Mesenteric fat pad (tissue), 1 donor: Measurements from ENCODE around the gene OPCML. TPM values are rescaled to one million over a fixed set of nuclear protein-coding genes. Genes with fewer than 3 reads are reported as not detected.

Experiments used
- DNase-seq: peaks from one replicate; pipeline ENCODE4 v3.0.0-alpha.2; 2020; ENCODE audit warnings: low spot score
- total RNA-seq: library from RNA; stranded (reverse); fragmentation: NEBNext Ultra II Directional; extraction: Animal tissue kit (Norgen Biotek cat#: 25700); gene quantifications from one replicate; pipeline ENCODE4 v1.2.1, GENCODE V29; 2021
- donor health status: DM: yes; HTN: yes; CAD: no.

The OPCML gene
- total RNA-seq, 1 donor from 2014 or later: 0.39 TPM

DNA sequence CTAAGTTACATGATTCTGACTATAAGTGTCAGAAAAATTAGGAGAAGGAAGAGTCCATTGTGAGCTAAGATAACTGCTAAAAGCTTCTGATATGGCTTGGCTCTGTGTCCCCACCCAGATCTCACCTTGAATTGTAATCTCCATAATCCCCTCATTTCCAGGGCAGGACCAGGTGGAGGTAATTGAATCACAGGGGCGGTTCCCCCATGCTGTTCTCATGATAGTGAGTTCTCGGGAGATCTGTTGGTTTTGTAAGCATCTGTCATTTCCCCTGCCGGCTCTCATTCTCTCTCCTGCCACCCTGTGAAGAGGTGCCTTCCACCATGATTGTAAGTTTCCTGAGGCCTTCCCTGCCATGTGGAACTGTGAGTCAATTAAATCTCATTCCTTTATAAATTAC lies 230.2 kb downstream of the OPCML start:
- DNase-seq: no peak

DNA sequence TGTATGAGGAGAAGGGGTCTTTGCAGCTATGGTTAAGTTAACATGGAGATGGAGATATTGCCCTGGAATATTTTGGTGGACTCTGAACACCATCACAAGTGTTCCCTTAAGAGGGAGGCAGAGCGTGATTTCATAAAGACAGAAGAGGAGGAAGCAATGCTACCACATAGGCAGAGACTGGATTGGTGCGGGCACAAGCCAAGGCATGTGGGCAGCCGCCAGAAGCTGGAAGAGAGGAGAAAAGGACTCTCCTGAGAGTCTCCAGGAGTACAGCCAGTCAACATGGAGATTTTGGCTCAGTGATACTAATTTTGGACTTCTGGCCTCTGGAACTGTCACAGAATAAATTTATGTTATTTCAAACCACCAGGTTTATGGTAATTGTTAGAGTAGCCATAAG lies 231.6 kb downstream of the OPCML start:
- DNase-seq: no peak

DNA sequence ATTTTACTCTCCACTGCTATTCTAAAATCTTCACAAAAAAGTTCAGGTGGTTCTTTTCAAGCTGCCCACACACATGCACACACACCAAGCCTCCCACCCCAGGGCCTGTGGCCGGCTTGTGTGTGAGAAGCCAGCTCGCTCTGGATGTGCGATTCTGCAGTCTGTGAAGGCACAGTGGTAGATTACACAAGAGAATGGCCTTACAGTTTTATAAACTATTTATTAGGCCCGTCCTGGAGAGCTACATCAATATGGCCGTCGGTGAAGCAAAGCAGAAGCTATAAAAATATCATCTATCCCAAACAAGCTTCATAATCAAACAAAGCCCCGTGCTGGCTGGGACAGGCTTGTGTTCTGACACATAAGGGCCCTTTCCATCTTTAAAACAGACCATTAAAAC lies 240.5 kb downstream of the OPCML start:
- DNase-seq: no peak

DNA sequence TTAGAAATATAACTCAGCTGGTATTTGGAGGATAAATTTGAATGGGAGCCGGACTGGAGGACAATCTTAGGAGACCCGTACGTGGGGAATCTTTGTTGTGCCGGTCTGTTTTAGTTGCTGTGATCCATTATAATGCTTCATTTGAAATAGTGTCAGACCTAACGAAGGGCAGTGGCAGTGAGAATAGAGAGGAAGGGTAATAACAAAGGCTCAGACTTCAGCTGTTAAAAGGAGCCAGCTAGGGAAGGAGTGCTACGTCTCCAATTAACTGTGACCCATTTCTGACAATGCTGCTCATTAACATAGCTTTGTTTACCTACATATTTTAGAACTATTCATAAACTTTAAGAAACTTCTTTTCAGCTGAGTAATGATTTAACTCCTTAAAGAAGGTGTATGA lies 246.9 kb downstream of the OPCML start:
- DNase-seq: no peak

DNA sequence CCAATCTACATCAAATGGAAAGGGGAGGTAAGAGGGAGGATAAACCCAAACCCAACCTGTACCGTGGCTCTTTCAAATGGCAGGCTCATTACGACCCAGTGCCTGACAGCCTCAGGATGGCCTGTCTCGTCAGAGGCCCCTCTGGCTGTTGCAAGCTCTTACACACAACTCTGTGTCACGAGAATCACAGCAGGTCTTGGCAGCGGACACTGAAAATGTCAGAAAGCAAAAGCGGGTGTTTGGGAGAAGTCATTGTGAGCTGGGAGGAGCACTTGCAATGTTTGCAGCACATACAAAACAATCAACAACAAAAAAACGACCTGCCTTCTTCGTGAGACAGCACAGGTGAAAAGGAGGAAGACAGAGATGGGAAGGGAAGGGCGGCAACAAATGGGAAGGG lies 248.1 kb downstream of the OPCML start:
- DNase-seq: no peak

DNA sequence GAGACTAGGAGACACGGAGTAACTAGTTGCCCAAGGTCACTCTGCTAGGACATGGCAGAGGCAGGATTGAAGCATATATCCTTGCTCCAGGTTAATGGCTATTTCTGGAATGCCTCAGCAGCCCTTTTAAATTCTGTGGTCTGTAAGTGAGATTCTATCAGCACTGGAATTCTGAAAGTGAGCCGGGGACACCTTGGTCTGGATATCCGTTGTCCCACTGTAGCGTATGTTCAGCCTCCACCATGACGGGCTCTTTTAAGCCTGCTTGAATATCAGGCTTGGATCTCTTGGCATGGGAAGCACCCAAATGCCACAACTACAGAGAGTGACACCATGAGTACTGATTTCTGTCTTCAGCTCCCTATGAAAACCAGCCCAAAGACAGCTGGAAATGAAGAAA lies 254.4 kb downstream of the OPCML start:
- DNase-seq: no peak

DNA sequence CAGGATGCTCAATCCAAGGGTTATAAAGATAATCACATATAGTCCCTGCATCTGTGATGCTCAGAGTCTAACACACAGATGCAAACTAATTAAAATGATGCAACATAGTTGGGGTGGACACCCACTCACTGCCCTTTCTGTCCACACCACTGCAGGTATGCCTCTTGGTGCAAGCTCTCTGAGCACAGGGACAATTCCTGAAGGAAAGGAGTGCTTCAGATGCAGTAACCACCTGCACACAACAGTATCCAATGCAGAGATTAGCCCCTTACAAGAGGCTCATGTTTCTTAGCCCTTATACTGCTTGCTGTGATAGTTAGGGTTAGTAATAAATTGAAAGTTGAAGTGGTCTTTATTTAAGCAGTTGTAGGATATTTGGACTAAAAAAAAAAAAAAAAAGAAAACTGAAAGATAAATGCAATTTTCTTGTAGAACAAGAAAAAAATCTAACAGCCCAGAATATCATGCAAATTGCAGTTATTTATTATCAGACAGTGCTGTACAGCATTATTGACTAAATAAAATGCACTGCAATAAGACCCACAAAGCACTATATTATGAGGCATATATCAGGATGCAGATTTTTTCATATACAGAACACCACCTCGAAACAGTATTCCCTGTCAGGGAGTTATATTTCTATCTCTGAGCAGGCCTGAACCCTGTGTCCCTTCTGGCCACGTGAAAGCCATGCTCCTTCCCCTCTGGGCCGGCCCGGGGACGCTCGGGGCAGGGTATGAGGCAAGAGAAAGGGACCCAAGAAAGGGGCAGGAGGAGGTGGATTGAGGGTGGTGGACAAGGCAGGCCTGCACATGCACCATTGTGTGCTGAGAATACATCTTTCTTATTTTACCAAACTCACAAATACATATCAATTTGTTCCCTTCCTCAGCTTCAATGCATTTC lies 260.2 kb downstream of the OPCML start:
- DNase-seq: no peak

DNA sequence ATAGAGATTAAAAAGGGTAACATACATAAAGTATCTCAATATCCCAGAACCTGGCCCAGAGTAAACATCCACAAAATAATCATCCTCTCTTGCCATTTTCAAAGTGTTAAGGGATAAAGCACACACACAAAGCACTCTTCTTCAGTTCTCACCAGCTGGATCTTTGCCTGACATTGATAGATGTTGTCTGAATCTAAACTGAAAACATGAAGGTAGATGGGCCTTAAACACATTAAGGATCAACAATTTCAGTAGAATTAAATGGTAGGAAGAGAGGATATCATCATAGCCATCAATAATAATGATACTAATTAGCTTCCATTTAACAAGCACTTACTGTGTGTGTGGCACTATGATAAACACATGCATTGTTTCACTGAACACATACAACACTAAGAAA lies 261.1 kb downstream of the OPCML start:
- DNase-seq: no peak

DNA sequence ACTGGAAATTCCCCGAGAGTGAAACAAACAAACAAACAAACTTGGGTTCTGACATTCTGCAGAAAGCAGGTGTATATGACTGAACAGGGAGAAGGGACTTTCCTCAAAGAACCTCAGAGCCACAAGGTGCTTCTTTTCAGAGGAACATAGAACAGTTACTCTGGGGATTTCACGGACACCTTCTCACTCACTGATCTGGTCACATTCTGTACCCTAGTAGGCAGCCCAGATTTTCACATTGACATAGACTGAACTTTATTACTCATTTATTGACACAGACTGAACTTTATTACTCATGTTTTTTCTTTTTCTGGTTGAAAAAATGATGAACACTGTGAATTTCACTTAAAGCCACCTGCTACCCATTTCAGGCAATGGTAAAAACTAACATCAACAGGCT lies 263.0 kb downstream of the OPCML start:
- no peak for DNase-seq

DNA sequence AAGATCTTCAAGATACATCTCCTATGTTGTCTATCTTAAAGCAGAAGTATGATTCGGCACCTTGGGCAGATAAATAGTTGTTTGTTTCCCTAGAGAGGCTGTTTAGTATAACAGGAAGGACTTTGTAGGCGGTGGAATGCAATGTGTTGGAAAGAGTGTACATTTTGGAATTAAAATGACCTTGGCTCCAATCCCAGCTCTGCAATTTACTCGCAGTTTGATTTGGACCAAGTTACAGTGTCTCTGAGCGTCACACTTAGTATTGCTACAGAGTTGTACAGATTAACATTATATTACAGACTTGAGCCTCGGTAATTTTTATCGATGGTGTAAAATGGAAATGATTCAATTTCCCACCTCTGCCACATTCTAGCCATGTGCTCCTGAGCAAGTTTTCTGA lies 265.3 kb downstream of the OPCML start:
- no peak for DNase-seq

DNA sequence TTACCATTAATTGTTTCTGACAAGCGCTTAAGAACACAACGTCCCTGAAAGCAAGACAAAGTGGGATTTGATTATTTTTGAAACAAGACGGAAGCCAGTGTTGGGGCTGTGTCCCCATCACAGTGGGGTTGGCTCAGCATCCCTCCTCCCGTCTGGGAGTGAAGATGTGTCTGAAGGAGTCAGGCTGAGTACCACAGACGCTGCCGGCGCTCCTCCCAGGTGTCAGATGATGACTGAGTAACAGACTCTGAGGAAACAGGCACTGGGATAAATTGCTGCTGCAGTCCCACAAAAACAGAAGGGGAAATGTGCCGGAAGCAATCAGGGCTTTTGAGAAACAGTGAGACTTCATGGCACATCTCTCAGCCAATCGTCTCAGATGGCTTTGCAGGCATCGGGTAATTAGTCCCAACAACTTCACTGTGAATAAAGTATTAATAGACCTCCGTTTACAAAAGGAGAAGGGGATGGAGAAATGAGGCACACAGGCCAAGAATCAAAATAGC lies 266.7 kb downstream of the OPCML start:
- no peak for DNase-seq

DNA sequence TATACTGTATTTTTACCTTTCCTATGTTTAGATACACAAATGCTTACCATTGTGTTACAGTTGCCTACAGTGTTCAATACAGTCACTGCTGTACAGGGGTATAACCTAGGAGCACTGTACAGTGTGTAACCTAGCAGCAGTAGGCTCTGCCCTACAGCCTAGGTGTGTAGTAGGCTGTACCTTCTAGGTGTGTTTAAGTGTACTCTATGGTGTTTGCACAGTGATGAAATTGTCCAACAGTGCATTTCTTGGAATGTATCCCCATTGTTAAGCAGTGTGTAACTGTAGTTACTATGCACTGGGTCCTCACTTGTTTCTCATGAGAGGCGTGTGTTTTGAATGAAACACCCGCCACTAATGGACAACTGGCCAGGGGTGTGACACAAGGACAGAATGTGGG lies 269.0 kb downstream of the OPCML start:
- DNase-seq: no peak

DNA sequence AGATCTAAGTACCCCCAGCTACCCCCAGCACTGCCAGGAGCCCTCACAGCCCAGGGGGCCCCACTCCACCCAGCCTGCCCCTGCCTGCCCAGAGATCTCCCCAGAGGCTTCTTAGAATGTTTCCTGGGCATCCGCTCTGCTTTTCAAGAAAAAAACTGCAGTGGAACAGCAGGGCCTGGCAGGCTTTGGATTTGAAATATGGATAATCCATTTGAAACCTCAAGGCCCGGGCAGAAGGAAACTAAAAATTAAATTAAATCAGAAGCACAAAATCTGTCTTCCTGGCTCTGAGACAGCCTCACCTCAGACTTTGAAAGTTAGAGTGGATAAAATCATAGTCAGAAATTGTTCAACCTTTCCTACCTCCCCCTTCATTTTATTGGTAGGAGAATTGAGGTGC lies 273.6 kb downstream of the OPCML start:
- DNase-seq: no peak

DNA sequence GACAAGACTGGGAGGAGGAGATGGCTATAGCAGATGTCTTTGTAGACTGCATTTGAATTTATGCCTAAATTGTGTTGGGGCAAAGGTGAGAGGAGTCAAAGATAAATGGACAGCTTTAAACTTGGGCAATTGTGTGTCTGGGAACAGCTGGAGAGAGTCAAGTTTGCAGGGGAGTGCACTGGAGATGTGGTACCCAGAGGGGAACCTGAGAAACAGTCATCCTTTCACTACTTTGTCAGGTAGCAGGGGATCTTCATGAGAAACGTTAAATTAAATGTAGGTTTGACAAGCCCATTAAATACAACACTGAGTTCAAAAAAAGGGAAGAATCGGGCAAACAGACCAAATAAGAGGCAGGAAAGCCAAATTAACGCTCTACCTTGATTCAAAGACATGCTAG lies 277.7 kb downstream of the OPCML start:
- no peak for DNase-seq

DNA sequence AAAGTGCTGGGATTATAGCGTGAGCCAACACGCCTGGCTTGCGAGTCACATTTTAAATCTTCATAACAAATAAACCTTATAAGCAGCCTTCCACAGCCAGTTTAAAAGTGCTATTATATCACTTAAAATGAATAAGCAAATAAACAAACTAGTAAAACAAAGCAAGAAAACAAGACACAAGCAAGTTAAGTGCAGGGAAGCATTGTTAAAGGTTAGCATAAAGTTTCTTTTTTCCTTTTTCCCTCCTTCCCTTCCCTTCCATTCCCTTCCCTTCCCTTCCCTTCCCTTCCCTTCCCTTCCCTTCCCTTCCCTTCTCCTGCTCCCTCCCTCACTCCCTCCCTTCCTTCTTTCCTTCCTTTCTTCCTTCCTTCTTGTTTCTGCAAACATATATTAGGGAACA lies 278.7 kb downstream of the OPCML start:
- no peak for DNase-seq

DNA sequence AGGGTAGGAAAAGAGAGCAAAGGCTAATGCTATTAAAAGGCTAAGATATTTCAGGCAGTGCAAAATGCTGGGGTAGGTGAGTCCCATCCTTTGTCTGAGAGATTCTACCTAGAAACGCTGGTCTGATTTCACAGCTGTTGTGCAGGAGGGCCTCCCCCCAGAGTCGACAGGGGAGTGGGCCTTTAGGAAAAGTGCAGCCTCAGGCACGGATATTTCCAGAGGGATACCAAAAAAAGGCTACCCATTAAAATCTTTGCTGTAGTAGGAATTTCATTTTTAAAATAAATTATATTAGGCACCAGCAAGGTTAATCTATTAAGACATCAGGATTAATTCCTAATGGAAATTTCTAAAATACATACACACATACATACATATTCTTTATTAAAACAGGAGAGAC lies 280.5 kb downstream of the OPCML start:
- DNase-seq: no peak

DNA sequence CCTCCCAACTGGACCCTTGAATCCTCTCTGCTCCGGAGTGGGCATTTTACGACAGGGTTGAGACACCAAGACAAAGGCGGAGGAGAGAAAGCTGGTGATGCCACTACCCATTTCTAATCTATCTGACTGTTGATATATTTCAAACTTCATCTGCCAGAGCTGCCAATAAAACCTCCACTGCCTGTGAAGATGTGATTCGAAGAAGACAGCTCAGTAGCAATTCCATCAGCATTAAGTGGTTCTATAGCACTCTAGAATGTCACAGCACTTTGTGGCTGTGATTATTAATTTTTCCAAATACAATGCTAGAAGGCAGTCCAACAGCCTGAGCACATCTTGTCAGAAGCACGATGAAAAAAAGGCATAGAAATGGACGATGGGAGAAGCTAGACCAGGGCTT lies 282.8 kb downstream of the OPCML start:
- no peak for DNase-seq

DNA sequence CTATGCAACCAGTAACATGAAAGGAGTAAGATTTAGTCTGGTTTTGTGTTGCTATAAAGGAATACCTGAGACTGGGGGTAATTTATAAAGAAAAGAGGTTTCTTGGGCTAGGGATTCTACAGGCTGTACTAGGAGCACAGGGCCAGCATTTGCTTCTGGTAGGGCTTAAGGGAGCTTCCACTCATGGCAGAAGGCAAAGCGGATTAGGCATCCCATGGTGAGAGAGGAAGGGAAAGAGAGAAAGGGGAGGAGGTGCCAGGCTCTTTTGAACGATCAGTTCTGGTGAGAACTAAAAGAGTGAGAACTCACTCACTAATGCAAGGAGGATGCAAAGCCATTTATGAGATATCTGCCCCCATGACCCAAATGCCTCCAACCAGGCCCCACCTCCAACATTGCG lies 283.2 kb downstream of the OPCML start:
- DNase-seq: no peak

DNA sequence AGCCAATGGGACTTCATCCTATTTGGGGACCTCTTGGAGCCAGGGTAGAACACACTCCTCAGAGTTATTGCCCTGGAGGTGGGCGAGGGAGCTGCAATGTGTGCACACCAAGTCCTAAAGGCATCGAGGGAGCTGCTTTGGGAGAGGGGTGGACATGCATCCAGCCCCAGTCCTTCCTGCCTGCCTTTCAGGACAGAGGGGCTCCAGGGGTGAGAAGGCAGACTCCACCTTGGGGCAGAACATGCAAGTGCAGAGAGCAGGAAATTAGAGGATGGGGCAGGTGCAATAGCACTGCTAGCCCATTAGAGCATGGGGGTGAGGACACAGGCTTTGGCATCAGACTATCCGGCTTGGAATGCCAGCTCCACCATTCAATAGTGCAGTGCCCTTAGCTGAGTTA lies 288.5 kb downstream of the OPCML start:
- no peak for DNase-seq

DNA sequence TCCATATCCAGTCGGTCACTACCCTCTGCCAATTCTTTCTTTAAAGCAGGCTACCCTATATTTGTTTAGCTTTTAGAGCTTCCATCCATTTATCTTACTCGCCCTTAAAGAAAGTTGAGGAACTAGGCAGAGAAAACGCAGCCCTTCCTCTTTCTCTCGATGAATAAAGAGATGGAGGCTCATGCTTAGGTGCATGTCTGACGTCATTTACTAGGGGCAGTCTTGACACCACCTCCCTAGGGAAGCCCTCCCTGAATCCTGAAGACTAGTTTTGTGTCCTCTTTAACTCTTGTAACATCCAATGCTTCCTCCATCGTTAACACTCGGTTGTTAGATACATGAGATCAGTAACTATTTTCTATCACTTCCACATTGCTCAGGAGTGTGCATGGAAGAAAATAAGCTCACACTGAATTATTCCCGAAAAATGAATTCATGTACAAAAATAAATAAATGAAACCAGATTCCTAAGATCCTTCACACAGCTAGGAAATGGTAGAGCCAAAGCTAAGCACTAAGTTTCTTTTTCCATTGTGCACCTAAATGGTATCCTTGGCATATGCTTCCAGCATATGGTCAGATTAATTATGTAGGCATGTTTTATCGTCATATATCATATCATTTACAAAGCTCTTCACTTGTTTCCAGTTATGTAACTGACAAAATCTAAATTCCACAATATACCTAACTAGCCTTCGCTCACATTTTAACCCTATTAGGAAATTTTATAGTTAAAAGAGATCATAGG lies 291.2 kb downstream of the OPCML start:
- DNase-seq: no peak

DNA sequence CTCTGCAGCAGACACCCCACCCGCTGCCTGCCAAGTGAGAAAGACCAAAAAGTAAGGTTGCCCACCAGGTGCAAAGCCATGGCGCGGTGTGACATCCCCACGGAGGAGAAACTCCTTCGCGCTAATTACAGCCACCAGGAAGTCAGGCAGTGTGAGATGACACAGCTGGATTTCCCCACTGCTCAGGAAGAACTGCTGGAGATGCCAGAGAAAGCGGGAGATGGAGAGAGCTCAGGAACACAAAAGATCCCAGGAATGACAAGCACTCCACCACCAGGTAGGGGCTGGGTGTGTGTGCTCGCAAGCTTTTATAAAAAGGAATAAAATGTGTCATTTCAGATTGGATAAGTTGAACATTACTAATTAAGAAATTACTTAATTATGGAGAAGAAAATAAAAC lies 292.7 kb downstream of the OPCML start:
- DNase-seq: no peak

DNA sequence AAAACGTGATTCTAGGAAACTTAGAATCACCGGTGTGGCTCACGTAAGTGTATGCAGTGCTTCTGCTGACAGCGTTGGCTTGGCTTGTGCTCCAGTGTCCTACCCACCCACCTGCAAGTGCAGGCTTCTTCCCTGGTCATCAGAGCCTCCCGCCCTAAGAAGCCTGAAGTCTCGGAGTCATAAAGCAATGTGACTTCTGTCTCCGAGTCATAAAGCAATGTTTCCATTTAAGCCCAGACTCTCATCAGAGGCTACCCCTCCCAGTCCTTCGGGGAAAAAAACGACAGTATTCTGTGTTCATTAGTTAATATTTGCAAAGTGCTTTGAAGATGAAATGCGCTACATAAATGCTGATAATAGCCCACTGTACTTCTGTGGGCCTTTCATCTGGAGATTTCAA lies 293.8 kb downstream of the OPCML start:
- DNase-seq: no peak

DNA sequence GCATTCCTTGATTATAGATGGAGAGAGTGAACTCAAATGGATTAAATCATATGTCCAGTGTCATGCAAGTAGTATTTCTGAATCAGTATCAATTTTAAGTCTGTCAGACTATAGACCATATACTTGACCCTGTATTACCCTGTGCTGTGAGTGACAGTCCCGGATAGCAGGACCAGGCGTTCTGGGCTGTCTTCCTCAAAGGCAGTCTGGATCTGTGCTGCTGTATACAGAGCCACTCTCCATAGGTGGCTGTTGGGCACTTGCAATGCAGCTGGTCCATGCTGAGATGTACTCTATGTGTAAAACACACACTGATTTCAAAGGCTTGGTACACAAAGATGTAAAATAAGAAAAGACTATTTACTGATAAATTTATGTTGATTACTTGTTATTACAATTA lies 294.3 kb downstream of the OPCML start:
- no peak for DNase-seq
